ENCODE measurements around the gene DUS1L.

DUS1L gene

DNA sequence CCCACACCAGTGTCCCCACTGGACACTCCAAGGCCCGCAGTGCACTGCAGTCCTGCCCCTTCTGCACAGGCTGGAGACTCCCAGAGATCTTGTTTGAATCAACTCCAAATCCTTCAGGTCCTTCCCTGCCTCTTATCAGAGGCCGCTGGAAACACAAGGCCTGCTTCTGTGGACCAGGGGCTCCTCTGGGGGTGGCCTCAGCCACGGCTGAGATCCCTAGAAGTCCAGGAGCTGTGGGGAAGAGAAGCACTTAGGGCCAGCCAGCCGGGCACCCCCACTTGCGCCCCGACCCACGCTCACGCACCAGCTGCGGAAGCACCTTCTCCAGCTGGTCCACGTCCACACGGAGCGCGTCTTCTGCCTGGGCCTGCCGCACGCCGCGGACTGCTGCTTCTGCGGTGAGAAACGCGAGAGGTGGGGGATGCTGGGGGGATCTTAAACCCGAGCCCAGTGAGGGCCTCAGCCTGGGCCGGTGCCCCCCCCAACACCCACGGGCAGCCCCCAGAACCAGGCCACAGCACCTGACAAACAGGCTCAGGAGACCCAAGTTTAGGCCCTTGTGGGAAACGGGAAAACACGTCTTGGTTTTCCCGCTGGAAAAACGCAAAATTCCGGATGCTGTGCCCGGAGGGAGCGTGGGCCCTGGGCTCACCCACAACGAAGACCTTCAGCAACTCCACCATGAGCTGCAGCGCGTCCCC, 46.5 kb downstream of the DUS1L start:
- no peak for TF ChIP-seq POLR2A (IDR thresholded peaks at IDR 0.05; ENCODE audit: extremely low read depth, insufficient read length)
- TF ChIP-seq MYC (IDR thresholded peaks at IDR 0.05; ENCODE audit: low read depth, low read length), result no peak
- TF ChIP-seq, protein P1, sequence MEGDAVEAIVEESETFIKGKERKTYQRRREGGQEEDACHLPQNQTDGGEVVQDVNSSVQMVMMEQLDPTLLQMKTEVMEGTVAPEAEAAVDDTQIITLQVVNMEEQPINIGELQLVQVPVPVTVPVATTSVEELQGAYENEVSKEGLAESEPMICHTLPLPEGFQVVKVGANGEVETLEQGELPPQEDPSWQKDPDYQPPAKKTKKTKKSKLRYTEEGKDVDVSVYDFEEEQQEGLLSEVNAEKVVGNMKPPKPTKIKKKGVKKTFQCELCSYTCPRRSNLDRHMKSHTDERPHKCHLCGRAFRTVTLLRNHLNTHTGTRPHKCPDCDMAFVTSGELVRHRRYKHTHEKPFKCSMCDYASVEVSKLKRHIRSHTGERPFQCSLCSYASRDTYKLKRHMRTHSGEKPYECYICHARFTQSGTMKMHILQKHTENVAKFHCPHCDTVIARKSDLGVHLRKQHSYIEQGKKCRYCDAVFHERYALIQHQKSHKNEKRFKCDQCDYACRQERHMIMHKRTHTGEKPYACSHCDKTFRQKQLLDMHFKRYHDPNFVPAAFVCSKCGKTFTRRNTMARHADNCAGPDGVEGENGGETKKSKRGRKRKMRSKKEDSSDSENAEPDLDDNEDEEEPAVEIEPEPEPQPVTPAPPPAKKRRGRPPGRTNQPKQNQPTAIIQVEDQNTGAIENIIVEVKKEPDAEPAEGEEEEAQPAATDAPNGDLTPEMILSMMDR (IDR thresholded peaks at IDR 0.05; ENCODE audit: low read depth, low read length), result no peak
- TF ChIP-seq, protein P2, sequence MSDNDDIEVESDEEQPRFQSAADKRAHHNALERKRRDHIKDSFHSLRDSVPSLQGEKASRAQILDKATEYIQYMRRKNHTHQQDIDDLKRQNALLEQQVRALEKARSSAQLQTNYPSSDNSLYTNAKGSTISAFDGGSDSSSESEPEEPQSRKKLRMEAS (IDR thresholded peaks at IDR 0.05; ENCODE audit: low read depth, low read length), result no peak
- no peak overlapping the region for H3K4me3 ChIP-seq (ENCODE audit: low read depth, low read length)
- no peak for DNase-seq (ENCODE audit: low read depth)

DNA sequence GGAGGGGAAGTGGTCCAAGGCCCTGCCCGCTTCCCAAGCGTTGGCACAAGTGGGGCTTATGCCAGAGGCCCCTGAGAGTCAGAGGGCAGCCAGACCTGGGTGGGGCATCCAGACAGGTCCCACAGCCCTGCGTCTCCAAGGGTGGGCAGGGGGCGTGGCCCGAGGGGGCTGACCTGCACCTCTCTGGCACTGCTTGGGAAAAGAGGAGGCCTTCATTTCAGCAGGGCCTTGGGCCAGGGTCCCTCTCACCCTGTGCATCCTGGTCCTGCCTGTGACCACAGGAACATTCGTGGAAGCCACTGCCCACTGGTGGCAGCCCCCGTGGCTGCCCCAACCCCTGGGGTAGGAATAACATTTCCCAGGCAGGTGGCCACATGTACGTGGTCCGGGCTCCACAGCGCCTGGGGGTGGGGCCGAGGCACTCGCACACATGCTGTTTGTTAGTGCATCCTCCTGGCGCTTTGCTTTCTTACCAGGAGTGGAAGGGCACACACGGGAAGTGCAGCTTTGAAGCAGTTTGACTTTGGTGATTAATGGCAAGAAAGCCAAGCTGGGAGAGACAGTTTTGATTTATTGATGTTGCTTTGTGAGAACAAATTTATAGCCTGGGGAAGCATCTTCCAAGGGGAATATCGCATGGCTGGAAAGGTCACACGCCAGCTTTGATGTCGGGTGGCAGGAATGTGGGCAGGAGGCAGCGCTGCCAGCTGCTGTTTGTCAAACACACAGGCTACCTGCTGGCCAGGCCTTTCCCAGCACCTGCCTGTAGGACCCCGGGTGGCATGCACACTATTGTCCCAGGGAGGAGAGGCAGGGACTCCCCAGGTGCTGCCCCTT, 47.2 kb downstream of the DUS1L start:
- H3K4me3 ChIP-seq (ENCODE audit: low read depth, low read length), result no peak overlapping the region
- no peak for DNase-seq (ENCODE audit: low read depth)
- no peak for TF ChIP-seq POLR2A (IDR thresholded peaks at IDR 0.05; ENCODE audit: extremely low read depth, insufficient read length)
- TF ChIP-seq MYC (IDR thresholded peaks at IDR 0.05; ENCODE audit: low read depth, low read length), result no peak
- TF ChIP-seq, protein P1 (IDR thresholded peaks at IDR 0.05; ENCODE audit: low read depth, low read length), result no peak
- TF ChIP-seq, protein P2 (IDR thresholded peaks at IDR 0.05; ENCODE audit: low read depth, low read length), result no peak

DNA sequence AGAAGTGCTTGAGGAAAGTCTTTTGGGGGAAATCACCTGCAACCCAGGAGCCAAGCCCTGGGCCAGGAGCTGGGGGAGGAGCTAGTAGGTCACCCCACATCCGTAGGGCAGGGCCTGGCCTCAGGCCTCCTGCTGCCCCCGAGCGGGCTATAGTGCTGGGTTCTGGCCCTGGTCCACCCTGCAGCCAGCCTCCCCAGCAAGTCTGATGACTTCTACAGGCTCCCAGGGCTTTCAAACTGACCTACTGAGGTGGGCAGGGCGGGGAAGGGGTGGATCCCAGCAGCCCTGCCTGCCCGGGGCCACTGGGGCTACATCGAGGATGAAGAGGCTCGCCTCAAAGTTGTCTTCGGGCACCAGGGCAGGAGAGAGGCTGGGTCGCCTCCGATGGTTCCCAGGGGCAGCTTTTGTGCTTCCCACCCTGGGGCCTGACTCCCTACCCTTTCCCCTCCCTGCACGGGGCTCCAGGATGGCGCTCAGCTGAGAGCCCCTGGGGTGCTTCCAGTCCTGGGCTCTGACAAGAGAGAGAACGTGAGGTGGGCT, 47.9 kb downstream of the DUS1L start:
- no peak for DNase-seq (ENCODE audit: low read depth)
- TF ChIP-seq, protein P2 (IDR thresholded peaks at IDR 0.05; ENCODE audit: low read depth, low read length), result no peak
- TF ChIP-seq, protein P1 (IDR thresholded peaks at IDR 0.05; ENCODE audit: low read depth, low read length), result no peak
- TF ChIP-seq POLR2A (IDR thresholded peaks at IDR 0.05; ENCODE audit: extremely low read depth, insufficient read length), result no peak
- TF ChIP-seq MYC (IDR thresholded peaks at IDR 0.05; ENCODE audit: low read depth, low read length), result no peak

DNA sequence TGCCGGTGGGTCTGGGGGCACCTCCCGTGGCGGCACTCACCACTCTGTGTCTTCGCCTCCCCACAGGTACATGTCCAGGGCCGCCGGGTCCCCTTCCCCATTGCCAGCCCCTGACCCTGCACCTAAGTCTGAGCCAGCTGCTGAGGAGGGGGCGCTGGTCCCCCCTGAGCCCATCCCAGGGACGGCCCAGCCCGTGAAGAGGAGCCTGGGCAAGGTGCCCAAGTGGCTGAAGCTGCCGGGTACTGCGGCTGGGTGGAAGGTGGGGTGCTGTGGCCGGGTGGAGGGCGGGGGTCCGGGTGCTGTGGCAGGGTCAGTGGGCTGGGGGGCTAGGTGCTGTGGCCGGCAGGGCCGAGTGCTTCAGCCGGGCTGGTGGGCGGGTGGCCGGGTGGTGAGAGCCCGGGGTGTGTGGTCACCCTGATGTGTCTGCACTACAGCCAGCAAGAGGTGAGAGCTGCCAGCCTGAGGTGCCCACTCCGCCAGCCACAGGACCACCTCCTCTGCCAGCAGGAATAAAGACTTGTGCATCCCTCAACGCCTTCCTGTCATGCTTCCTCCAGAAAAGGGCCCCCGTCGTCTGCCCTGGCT, 48.6 kb downstream of the DUS1L start:
- TF ChIP-seq, protein P2 (IDR thresholded peaks at IDR 0.05; ENCODE audit: low read depth, low read length), result no peak
- no peak for TF ChIP-seq MYC (IDR thresholded peaks at IDR 0.05; ENCODE audit: low read depth, low read length)
- no peak overlapping the region for H3K4me3 ChIP-seq (ENCODE audit: low read depth, low read length)
- no peak for DNase-seq (ENCODE audit: low read depth)

More for the DNA sequence above, 47.9 kb downstream of the DUS1L start:
- H3K4me3 ChIP-seq (ENCODE audit: low read depth, low read length), result no peak overlapping the region

DNA sequence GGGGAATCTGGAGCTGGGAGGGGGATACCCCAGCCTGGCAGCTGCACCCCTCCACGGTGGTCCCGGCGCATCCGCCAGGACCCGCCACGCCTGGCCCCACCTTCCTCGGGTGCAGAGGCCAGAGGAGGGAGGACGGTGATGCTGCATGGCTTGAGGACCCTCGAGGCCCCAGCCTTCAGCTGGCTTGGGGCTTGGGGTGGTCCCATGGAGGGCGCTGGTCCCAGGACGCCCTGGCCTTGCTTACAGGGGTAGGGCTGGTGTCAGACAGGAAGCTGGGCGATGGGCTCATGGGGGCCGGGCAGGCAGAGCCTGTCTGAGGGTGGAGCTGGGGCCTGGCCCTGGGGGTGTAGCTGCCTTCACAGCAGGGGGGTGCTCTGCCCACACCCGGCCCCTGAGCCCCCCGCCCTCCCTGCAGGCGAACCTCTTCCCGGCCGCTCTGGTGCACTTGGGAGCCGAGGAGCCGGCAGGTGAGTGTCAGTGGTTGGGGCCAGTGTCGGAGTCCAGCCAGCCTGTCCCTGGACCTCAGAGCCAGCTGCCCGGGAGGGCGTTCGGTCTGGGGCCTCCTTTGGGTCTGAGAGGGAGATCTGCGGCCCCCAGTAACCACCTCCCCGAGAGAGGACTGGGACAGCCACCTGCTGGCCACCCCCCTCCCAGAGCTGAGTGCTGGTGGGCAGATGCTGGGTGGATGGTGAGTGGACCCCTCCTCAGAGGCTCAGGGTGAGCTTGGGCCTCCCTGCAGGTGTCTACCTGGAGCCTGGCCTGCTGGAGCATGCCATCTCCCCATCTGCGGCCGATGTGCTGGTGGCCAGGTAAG, 49.3 kb downstream of the DUS1L start:
- H3K4me3 ChIP-seq (ENCODE audit: low read depth, low read length), result no peak overlapping the region
- no peak for DNase-seq (ENCODE audit: low read depth)
- TF ChIP-seq, protein P1 (IDR thresholded peaks at IDR 0.05; ENCODE audit: low read depth, low read length), result no peak
- TF ChIP-seq, protein P2 (IDR thresholded peaks at IDR 0.05; ENCODE audit: low read depth, low read length), result no peak
- TF ChIP-seq POLR2A (IDR thresholded peaks at IDR 0.05; ENCODE audit: extremely low read depth, insufficient read length) (no peak), MYC (IDR thresholded peaks at IDR 0.05; ENCODE audit: low read depth, low read length) (no peak)
